ENCODE measurements around the gene DNAJC4. TPM values are rescaled to one million over a fixed set of nuclear protein-coding genes. Genes with fewer than 3 reads are reported as not detected.

DNAJC4 gene
- total and polyA plus RNA-seq, 9 of the 15 experiments (the other 6 are each of a cell fraction or from before 2014, with no cell fraction given) = 4.0 to 32.6 (median 19.9) TPM

DNA sequence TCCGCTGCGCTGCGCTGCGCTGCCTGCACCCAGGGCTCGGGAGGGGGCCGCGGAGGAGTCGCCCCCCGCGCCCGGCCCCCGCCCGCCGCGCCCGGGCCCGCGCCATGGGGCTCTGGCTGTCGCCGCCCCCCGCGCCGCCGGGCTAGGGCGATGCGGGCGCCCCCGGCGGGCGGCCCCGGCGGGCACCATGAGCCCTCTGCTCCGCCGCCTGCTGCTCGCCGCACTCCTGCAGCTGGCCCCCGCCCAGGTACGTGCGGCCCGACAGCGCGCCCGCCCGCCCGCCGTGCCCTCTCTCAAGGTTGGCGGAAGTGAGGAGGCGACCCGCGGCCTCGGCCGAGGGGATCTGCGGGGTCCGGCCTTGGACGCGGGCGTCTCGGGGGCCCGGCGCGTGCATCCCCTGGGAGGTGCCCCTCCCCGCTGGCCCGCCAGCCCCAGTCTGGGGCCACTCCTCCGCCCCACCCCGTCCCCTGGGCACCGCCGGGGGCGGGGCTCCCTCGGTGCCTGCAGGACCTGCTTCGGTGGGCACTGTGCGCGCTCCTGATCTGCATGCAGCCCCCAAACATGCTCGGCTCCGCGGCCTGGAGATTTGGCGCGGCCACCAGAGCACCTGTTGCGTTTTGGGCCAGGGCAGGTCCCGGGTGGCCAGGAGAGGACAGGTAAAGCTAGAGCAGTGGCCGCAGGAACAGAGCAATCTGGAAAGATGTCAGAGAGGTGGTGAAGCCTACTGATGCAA, 4.5 kb downstream of the DNAJC4 start (continued):
- TF ChIP-seq MTA3 (IDR thresholded peaks at IDR 0.05; ENCODE audit: borderline replicate concordance) (0 out of 2 replicates have a peak, but pooled peaks have one; percentile 20), DPF2 (IDR thresholded peaks at IDR 0.05) (no peak), ZKSCAN8 (CRISPR knock-in tag; IDR thresholded peaks at IDR 0.05) (no peak), ZNF764 (CRISPR knock-in tag; IDR thresholded peaks at IDR 0.05; ENCODE audit: low read depth) (no peak), ZNF75A (CRISPR knock-in tag; IDR thresholded peaks at IDR 0.05) (no peak), HMGN3 (IDR thresholded peaks at IDR 0.05; ENCODE audit: borderline replicate concordance, extremely low read depth, insufficient read length, low read depth, low read length) (no peak), SMARCB1 (IDR thresholded peaks at IDR 0.05; ENCODE audit: insufficient read length, low read depth) (no peak), ZBTB40 (IDR thresholded peaks at IDR 0.05) (0 out of 2 replicates have a peak, but pooled peaks have one; percentile 22), ZBTB40 (CRISPR knock-in tag; IDR thresholded peaks at IDR 0.05) (no peak), MAZ (CRISPR knock-in tag; conservative IDR thresholded peaks at IDR 0.05 in 1 of 2, IDR thresholded peaks at IDR 0.05 in 1 of 2) (peak; percentile 70 to 90), ZBTB8A (IDR thresholded peaks at IDR 0.05; ENCODE audit: partially characterized antibody) (no peak), FOXM1 (IDR thresholded peaks at IDR 0.05; ENCODE audit: low read depth) (no peak), FOXM1 (CRISPR knock-in tag; IDR thresholded peaks at IDR 0.05; ENCODE audit: low read depth) (0 out of 2 replicates have a peak, but pooled peaks have one; percentile 10), RB1 (IDR thresholded peaks at IDR 0.05; ENCODE audit: low read depth) (peak; percentile 48; the same call in 1 of the 2 replicates), SIN3A (IDR thresholded peaks at IDR 0.05; ENCODE audit: borderline replicate concordance in 2 of 2, control insufficient read depth in 1 of 2, low read depth in 2 of 2, low read length in 2 of 2) (peak in 1 of 2 experiments; percentile 41; a peak in 1 of 4 replicates)
- TF ChIP-seq, protein P1, sequence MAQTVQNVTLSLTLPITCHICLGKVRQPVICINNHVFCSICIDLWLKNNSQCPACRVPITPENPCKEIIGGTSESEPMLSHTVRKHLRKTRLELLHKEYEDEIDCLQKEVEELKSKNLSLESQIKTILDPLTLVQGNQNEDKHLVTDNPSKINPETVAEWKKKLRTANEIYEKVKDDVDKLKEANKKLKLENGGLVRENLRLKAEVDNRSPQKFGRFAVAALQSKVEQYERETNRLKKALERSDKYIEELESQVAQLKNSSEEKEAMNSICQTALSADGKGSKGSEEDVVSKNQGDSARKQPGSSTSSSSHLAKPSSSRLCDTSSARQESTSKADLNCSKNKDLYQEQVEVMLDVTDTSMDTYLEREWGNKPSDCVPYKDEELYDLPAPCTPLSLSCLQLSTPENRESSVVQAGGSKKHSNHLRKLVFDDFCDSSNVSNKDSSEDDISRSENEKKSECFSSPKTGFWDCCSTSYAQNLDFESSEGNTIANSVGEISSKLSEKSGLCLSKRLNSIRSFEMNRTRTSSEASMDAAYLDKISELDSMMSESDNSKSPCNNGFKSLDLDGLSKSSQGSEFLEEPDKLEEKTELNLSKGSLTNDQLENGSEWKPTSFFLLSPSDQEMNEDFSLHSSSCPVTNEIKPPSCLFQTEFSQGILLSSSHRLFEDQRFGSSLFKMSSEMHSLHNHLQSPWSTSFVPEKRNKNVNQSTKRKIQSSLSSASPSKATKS (CRISPR knock-in tag; IDR thresholded peaks at IDR 0.05) = no peak
